BLaER1 treated with 17β-estradiol and CSF1 and Interleukin-3, amounts not matched to agents 10 nM and 100 nM (cell line): ENCODE results near the gene GALNTL6.

Source experiments
- H3K27ac ChIP-seq, 11 experiments: shearing (Covaris generic); formaldehyde crosslinking; 2 replicates each; pipeline ENCODE4 v1.8.1; 2022
- H3K27me3 ChIP-seq, 11 experiments: shearing (Covaris generic); formaldehyde crosslinking; 2 replicates each; pipeline ENCODE4 v1.8.1; 2022
- H3K36me3 ChIP-seq, 11 experiments: shearing (Covaris generic); formaldehyde crosslinking; 2 replicates each; pipeline ENCODE4 v1.8.1; 2022
- H3K4me1 ChIP-seq, 10 experiments: shearing (Covaris generic); formaldehyde crosslinking; 2 replicates each; pipeline ENCODE4 v1.8.1; 2022
- H3K4me2 ChIP-seq, 11 experiments: shearing (Covaris generic); formaldehyde crosslinking; 2 replicates each; pipeline ENCODE4 v1.8.1; 2022
- H3K4me3 ChIP-seq, 10 experiments: shearing (Covaris generic); formaldehyde crosslinking; 2 replicates each; pipeline ENCODE4 v1.8.1; 2022
- H3K9ac ChIP-seq, 11 experiments: shearing (Covaris generic); formaldehyde crosslinking; 2 replicates each; pipeline ENCODE4 v1.8.1; 2022
- H3K9me3 ChIP-seq, 11 experiments: shearing (Covaris generic); formaldehyde crosslinking; replicated peaks in 1 of 11; 2 replicates each; pipeline ENCODE4 v1.8.1; 2022
- H4K20me1 ChIP-seq, 11 experiments: shearing (Covaris generic); formaldehyde crosslinking; 2 replicates each; pipeline ENCODE4 v1.8.1; 2022
- Cebpa-rat ChIP-seq, 11 experiments: shearing (Covaris generic); IDR thresholded peaks; 2 replicates each; pipeline ENCODE4 v1.8.1; 2022

The GALNTL6 gene

DNA sequence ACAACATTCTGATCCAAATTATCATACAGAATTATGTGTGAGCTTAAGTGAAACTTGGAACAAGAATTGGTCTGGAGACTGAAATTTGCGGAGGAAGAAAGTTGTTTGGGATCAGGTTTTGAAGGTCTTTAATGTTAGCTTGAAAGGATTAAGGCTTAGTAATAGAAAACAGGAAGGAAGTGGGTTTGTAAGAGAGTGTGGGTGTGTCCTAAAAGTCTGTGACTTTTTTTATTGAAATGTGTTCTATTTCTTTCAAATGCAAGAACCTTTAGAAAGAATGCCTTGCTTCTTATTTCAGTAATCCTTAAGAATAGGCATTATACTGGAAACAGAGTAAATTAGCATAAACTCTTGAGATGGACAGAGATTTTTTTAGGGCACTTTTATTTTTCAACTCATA, 198.0 kb downstream of the GALNTL6 start:
- H4K20me1 ChIP-seq, result no peaks in the 10 kb centered on the region
- peaks cover 0 to 14% (median 1%) of the 10 kb centered on the region in 10 experiments; a peak in 6 of 20 replicates for H3K4me1 ChIP-seq
- H3K36me3 ChIP-seq, result no peaks in the 10 kb centered on the region
- H3K9ac ChIP-seq, result no peak overlapping the region
- H3K27ac ChIP-seq, result no peak overlapping the region
- no peak for TF ChIP-seq Cebpa-rat (IDR thresholded peaks at IDR 0.05)
- no peak overlapping the region for H3K4me3 ChIP-seq
- no peaks in the 10 kb centered on the region for H3K9me3 ChIP-seq
- no peaks in the 10 kb centered on the region for H3K27me3 ChIP-seq
- peak overlapping the region in 6 of 11 experiments; percentile 1 to 45 (median 34); a peak in 8 of 22 replicates for H3K4me2 ChIP-seq

- Histone ChIP-seq H3K9me3 (no peaks in the 10 kb centered on the region), H3K4me2 (no peak overlapping the region), H3K4me1 (no peaks in the 10 kb centered on the region), H3K27ac (no peak overlapping the region), H3K4me3 (no peak overlapping the region), H3K36me3 (no peaks in the 10 kb centered on the region), H4K20me1 (no peaks in the 10 kb centered on the region), H3K27me3 (no peaks in the 10 kb centered on the region), H3K9ac (no peak overlapping the region)
- no peak for TF ChIP-seq Cebpa-rat (IDR thresholded peaks at IDR 0.05)
Measured at GRCh38 chr4:172018358-172018757, 205.2 kb downstream of the GALNTL6 start.

- no peak overlapping the region for H3K9ac ChIP-seq
- no peak overlapping the region for H3K4me2 ChIP-seq
- no peaks in the 10 kb centered on the region for H4K20me1 ChIP-seq
- H3K9me3 ChIP-seq, result no peaks in the 10 kb centered on the region
- H3K4me1 ChIP-seq, result no peaks in the 10 kb centered on the region
- H3K4me3 ChIP-seq, result no peak overlapping the region
- no peak for TF ChIP-seq Cebpa-rat (IDR thresholded peaks at IDR 0.05)
- no peaks in the 10 kb centered on the region for H3K36me3 ChIP-seq
- H3K27me3 ChIP-seq, result no peaks in the 10 kb centered on the region
- H3K27ac ChIP-seq, result no peak overlapping the region
Measured at GRCh38 chr4:172035562-172035961, 222.4 kb downstream of the GALNTL6 start.

GRCh38 chr4:172040766-172041165, 227.6 kb downstream of the GALNTL6 start:
- Histone ChIP-seq H3K4me3 (no peak overlapping the region), H3K27me3 (no peaks in the 10 kb centered on the region), H4K20me1 (no peaks in the 10 kb centered on the region), H3K4me2 (no peak overlapping the region), H3K36me3 (no peaks in the 10 kb centered on the region), H3K9ac (no peak overlapping the region), H3K4me1 (no peaks in the 10 kb centered on the region), H3K27ac (no peak overlapping the region), H3K9me3 (no peaks in the 10 kb centered on the region)
- no peak for TF ChIP-seq Cebpa-rat (IDR thresholded peaks at IDR 0.05)

DNA sequence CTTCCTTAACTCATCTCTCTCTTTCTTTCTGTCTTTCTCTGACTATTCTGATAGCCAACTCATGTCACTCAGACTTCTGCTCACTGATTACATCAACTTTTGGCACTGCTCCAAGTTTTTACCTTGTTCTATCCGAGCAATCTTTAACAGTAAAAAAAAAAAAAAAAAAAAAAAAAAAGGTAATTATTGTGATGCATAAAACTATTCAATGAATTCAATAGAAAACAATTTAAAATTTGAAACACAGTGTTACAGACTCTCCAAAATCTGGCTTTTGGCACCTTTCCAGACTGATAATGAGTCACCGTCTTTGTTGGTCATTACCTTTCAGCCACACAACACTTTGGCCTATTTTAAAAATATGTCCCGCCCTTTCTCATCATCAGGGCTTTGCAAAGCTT, 229.5 kb downstream of the GALNTL6 start:
- TF ChIP-seq Cebpa-rat (IDR thresholded peaks at IDR 0.05), result no peak
- no peak overlapping the region for H3K9ac ChIP-seq
- no peak overlapping the region for H3K4me2 ChIP-seq
- H3K36me3 ChIP-seq, result no peaks in the 10 kb centered on the region
- H3K27ac ChIP-seq, result no peak overlapping the region
- H3K4me1 ChIP-seq, result no peaks in the 10 kb centered on the region
- H3K9me3 ChIP-seq, result no peaks in the 10 kb centered on the region
- no peaks in the 10 kb centered on the region for H3K27me3 ChIP-seq
- no peak overlapping the region for H3K4me3 ChIP-seq
- no peaks in the 10 kb centered on the region for H4K20me1 ChIP-seq

DNA sequence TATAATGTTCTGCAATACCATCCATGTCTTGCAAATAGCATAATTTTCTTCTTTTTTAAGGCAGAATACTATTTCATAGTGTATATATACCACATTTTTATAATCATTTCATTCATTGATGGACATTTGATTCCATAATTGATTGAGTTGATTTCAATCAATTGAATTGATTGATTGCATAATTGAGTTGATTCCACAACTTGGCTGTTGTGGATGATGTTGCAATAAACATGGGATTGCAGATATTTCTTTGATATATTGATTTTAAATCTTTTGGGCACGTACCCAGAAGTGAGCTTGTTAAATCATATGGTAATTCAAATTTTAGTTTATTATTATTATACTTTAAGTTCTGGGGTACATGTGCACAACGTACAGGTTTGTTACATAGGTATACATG, 232.8 kb downstream of the GALNTL6 start:
- no peak for TF ChIP-seq Cebpa-rat (IDR thresholded peaks at IDR 0.05)
- Histone ChIP-seq H3K27me3 (no peaks in the 10 kb centered on the region), H4K20me1 (no peaks in the 10 kb centered on the region)

GRCh38 chr4:172048666-172049065, 235.5 kb downstream of the GALNTL6 start:
- TF ChIP-seq Cebpa-rat (IDR thresholded peaks at IDR 0.05), result no peak
- Histone ChIP-seq H4K20me1 (no peaks in the 10 kb centered on the region), H3K4me1 (no peaks in the 10 kb centered on the region), H3K4me2 (no peak overlapping the region), H3K9me3 (no peaks in the 10 kb centered on the region), H3K9ac (no peak overlapping the region), H3K4me3 (no peak overlapping the region), H3K27ac (no peak overlapping the region), H3K36me3 (no peaks in the 10 kb centered on the region), H3K27me3 (no peaks in the 10 kb centered on the region)

More for the DNA sequence above, 232.8 kb downstream of the GALNTL6 start:
- no peaks in the 10 kb centered on the region for H3K9me3 ChIP-seq
- H3K36me3 ChIP-seq, result no peaks in the 10 kb centered on the region
- no peak overlapping the region for H3K27ac ChIP-seq
- H3K4me1 ChIP-seq, result no peaks in the 10 kb centered on the region
- no peak overlapping the region for H3K4me2 ChIP-seq
- no peak overlapping the region for H3K4me3 ChIP-seq
- H3K9ac ChIP-seq, result no peak overlapping the region

- TF ChIP-seq Cebpa-rat (IDR thresholded peaks at IDR 0.05), result no peak
- Histone ChIP-seq H3K27ac (no peak overlapping the region), H4K20me1 (no peaks in the 10 kb centered on the region), H3K9ac (no peak overlapping the region), H3K4me3 (no peak overlapping the region), H3K9me3 (no peaks in the 10 kb centered on the region), H3K4me2 (no peak overlapping the region), H3K36me3 (no peaks in the 10 kb centered on the region), H3K4me1 (peaks cover 0 to 8% (median 0%) of the 10 kb centered on the region in 10 experiments; a peak in 2 of 20 replicates), H3K27me3 (no peaks in the 10 kb centered on the region)
Measured at GRCh38 chr4:172050911-172051310, 237.7 kb downstream of the GALNTL6 start.

DNA sequence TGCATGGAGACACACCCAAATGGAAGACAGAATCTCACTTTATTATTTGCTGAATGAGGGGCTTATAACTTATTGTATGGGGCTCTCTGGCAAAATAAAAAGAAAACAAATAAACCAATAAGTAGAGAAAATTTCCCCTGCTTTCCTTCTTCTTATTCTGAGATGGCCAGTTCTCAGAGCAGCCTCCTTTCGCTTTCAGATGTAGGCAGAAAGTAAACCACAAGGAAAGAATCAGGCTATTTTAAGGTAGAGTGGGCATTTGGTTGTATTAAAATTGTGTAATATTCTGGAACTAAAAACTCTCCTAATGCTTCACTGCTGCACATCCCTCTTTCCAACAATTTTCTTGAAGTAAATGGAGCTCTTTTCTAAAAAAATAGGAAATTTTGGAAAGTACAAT, 241.8 kb downstream of the GALNTL6 start:
- Histone ChIP-seq H4K20me1 (no peaks in the 10 kb centered on the region), H3K9ac (no peak overlapping the region), H3K27ac (no peak overlapping the region), H3K9me3 (no peaks in the 10 kb centered on the region), H3K4me3 (no peak overlapping the region), H3K27me3 (no peaks in the 10 kb centered on the region), H3K4me1 (peaks cover 0 to 8% (median 0%) of the 10 kb centered on the region in 10 experiments; a peak in 2 of 20 replicates), H3K36me3 (no peaks in the 10 kb centered on the region), H3K4me2 (peak overlapping the region in 5 of 11 experiments; percentile 2 to 40 (median 13); a peak in 4 of 22 replicates)
- TF ChIP-seq Cebpa-rat (IDR thresholded peaks at IDR 0.05), result no peak

DNA sequence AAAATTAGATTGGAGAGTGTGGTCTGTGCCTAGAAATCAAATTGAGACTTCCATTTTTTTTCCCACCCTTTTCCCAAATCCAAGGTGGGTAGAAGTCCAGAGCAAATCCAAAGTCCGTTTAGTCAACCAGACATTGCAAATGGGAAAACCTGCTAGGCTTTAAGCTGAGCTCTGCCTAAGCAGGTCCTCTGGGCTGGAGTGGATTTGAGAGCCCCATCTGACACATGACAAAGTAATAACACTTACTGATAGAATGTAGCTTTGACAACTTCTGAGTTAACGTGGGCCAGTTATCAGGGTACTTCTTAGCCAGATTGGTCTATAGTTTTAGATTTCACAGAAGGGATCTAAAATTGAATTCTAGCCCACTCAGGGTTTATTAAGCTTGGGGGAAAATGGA, 242.3 kb downstream of the GALNTL6 start:
- Histone ChIP-seq H3K27ac (no peak overlapping the region), H3K4me2 (peak overlapping the region in 3 of 11 experiments; percentile 2 to 40 (median 13); a peak in 4 of 22 replicates), H3K4me3 (no peak overlapping the region), H3K27me3 (no peaks in the 10 kb centered on the region), H4K20me1 (no peaks in the 10 kb centered on the region), H3K9me3 (no peaks in the 10 kb centered on the region), H3K36me3 (no peaks in the 10 kb centered on the region), H3K9ac (no peak overlapping the region), H3K4me1 (peaks cover 0 to 8% (median 0%) of the 10 kb centered on the region in 10 experiments; a peak in 2 of 20 replicates)
- TF ChIP-seq Cebpa-rat (IDR thresholded peaks at IDR 0.05), result no peak
